Mesenchymal stem cell (in vitro differentiated cells and primary cell): ENCODE data around the gene RHOF.

Experiments
- DNase-seq: peaks from one replicate; pipeline ENCODE4 v3.0.0-alpha.2; 2013
- H2AFZ ChIP-seq: one replicate; pipeline ENCODE4 v1.6.1; 2013; ENCODE audit warnings: low read depth, mild to moderate bottlenecking, control low read depth, inconsistent platforms, low read length, moderate library complexity
- H2AK5ac ChIP-seq: 2 replicates; pipeline ENCODE4 v1.6.1; 2013; ENCODE audit warnings: low read length, moderate library complexity, mild to moderate bottlenecking, inconsistent platforms; ENCODE audit not compliant: severe bottlenecking
- H2BK120ac ChIP-seq: one replicate; pipeline ENCODE4 v1.6.1; 2013; ENCODE audit warnings: low read depth, mild to moderate bottlenecking, inconsistent platforms, low read length, moderate library complexity
- H2BK12ac ChIP-seq, 2 experiments: one replicate each; pipeline ENCODE4 v1.6.1; 2013; ENCODE audit warnings: inconsistent platforms in 2 of 2, low read length in 2 of 2, mild to moderate bottlenecking in 2 of 2, moderate library complexity in 2 of 2, control low read depth in 1 of 2
- H2BK15ac ChIP-seq: one replicate; pipeline ENCODE4 v1.6.1; 2013; ENCODE audit warnings: mild to moderate bottlenecking, low read depth, inconsistent platforms; ENCODE audit not compliant: poor library complexity, severe bottlenecking
- H2BK5ac ChIP-seq: 2 replicates; pipeline ENCODE4 v1.6.1; 2013; ENCODE audit warnings: low read depth, mild to moderate bottlenecking, low read length, control low read depth, inconsistent platforms; ENCODE audit not compliant: poor library complexity, severe bottlenecking
- H3K14ac ChIP-seq, 2 experiments: one replicate each; pipeline ENCODE4 v1.6.1; 2013; ENCODE audit warnings: inconsistent platforms in 2 of 2, low read length in 2 of 2, control low read depth in 1 of 2, mild to moderate bottlenecking in 1 of 2, moderate library complexity in 1 of 2
- H3K18ac ChIP-seq, 2 experiments: one replicate each; pipeline ENCODE4 v1.6.1; 2013; ENCODE audit warnings: inconsistent platforms in 2 of 2, low read length in 2 of 2, control low read depth in 1 of 2, low read depth in 1 of 2, mild to moderate bottlenecking in 1 of 2
- H3K23ac ChIP-seq, 2 experiments: one replicate each; pipeline ENCODE4 v1.6.1; 2013; ENCODE audit warnings: inconsistent platforms in 2 of 2, low read length in 2 of 2, mild to moderate bottlenecking in 2 of 2, moderate library complexity in 2 of 2, control low read depth in 1 of 2
- H3K27ac ChIP-seq: 2 replicates; pipeline ENCODE4 v1.5.1; 2013; ENCODE audit warnings: mild to moderate bottlenecking, moderate library complexity, low read length, control low read depth, inconsistent platforms; ENCODE audit not compliant: poor library complexity, severe bottlenecking
- H3K27me3 ChIP-seq, 2 experiments: 2 replicates each; pipeline versions ENCODE4 v1.6.1 to v1.7.0; 2013; ENCODE audit warnings: low read length in 2 of 2, mild to moderate bottlenecking in 2 of 2, moderate library complexity in 2 of 2, control low read depth in 1 of 2, inconsistent platforms in 1 of 2; ENCODE audit not compliant: control insufficient read depth in 1 of 2, insufficient read depth in 1 of 2
- H3K36me3 ChIP-seq, 2 experiments: 2 replicates each; pipeline versions ENCODE4 v1.6.1 to v1.7.0; 2013; ENCODE audit warnings: low read length in 2 of 2, control low read depth in 1 of 2, inconsistent platforms in 1 of 2, low read depth in 1 of 2, mild to moderate bottlenecking in 1 of 2; ENCODE audit not compliant: insufficient read depth in 2 of 2, control insufficient read depth in 1 of 2
- H3K4ac ChIP-seq, 2 experiments: one replicate each; pipeline ENCODE4 v1.6.1; 2013; ENCODE audit warnings: inconsistent platforms in 2 of 2, low read length in 2 of 2, mild to moderate bottlenecking in 2 of 2, moderate library complexity in 2 of 2, control low read depth in 1 of 2, low read depth in 1 of 2
- H3K4me1 ChIP-seq: 2 replicates; pipeline ENCODE4 v1.6.1; 2013; ENCODE audit warnings: low read depth, low read length, control low read depth; ENCODE audit not compliant: control insufficient read depth, insufficient read depth
- H3K4me2 ChIP-seq: 2 replicates; pipeline ENCODE4 v1.6.1; 2013; ENCODE audit warnings: low read length, mild to moderate bottlenecking, inconsistent platforms; ENCODE audit not compliant: poor library complexity, severe bottlenecking
- H3K4me3 ChIP-seq, 2 experiments: 2 replicates each; pipeline versions ENCODE4 v1.5.1 to v1.7.0; 2013; ENCODE audit warnings: low read length in 2 of 2, mild to moderate bottlenecking in 2 of 2, control low read depth in 1 of 2, low read depth in 1 of 2; ENCODE audit not compliant: insufficient read depth in 1 of 2
- H3K79me1 ChIP-seq: replicated peaks from 2 replicates; pipeline ENCODE4 v1.6.1; 2013; ENCODE audit warnings: mild to moderate bottlenecking, control low read depth, low read length, inconsistent platforms; ENCODE audit not compliant: poor library complexity, severe bottlenecking
- H3K9ac ChIP-seq: 2 replicates; pipeline ENCODE4 v1.7.0; 2013; ENCODE audit warnings: mild to moderate bottlenecking, low read length, moderate library complexity
- H3K9me3 ChIP-seq: 2 replicates; pipeline ENCODE4 v1.7.0; 2013; ENCODE audit warnings: mild to moderate bottlenecking, low read length; ENCODE audit not compliant: control insufficient read depth
- H4K8ac ChIP-seq: one replicate; pipeline ENCODE4 v1.6.1; 2013; ENCODE audit warnings: inconsistent platforms, mild to moderate bottlenecking, low read length, moderate library complexity
- H4K91ac ChIP-seq: one replicate; pipeline ENCODE4 v1.6.1; 2013; ENCODE audit warnings: mild to moderate bottlenecking, low read length, inconsistent platforms
- WGBS: methylation state at CpG from one replicate; pipeline ENCODE4 v1.1.7; 2013; ENCODE audit warnings: mixed read lengths; 5-methylcytosine and 5-hydroxymethylcytosine counted together

RHOF gene

GRCh38 chr12:121827351-121828099 lies 34.0 kb upstream of the RHOF start:
- no peak overlapping the region for H2BK5ac ChIP-seq

GRCh38 chr12:121826318-121827150 lies 33.0 kb upstream of the RHOF start:
- no peak for DNase-seq
- Histone ChIP-seq H2BK15ac (no peak overlapping the region), H3K79me1 (peaks cover 58% of the 10 kb centered on the region), H2AFZ (no peak overlapping the region), H2BK120ac (no peak overlapping the region), H3K4me2 (no peak overlapping the region), H3K27ac (no peak overlapping the region), H3K36me3 (peaks cover 84 to 87% of the 10 kb centered on the region in 2 experiments), H3K18ac (no peak overlapping the region), H3K4me1 (no peaks in the 10 kb centered on the region), H3K4me3 (no peak overlapping the region), H4K8ac (no peak overlapping the region), H4K91ac (no peak overlapping the region), H2BK5ac (no peak overlapping the region), H2BK12ac (no peak overlapping the region), H3K23ac (no peak overlapping the region), H2AK5ac (no peak overlapping the region), H3K9me3 (no peaks in the 10 kb centered on the region), H3K27me3 (no peaks in the 10 kb centered on the region), H3K14ac (no peak overlapping the region), H3K9ac (no peak overlapping the region), H3K4ac (no peak overlapping the region)
- WGBS = 91% methylated on average over 18 of the region's 18 CpGs

More at GRCh38 chr12:121827351-121828099, 34.0 kb upstream of the RHOF start:
- H3K27me3 ChIP-seq = no peaks in the 10 kb centered on the region
- H3K27ac ChIP-seq = no peak overlapping the region
- H3K14ac ChIP-seq = no peak overlapping the region
- peaks cover 84 to 85% of the 10 kb centered on the region in 2 experiments for H3K36me3 ChIP-seq
- no peaks in the 10 kb centered on the region for H3K9me3 ChIP-seq
- H4K91ac ChIP-seq = no peak overlapping the region
- H3K4me2 ChIP-seq = no peak overlapping the region
- H3K23ac ChIP-seq = no peak overlapping the region
- no peak overlapping the region for H2BK15ac ChIP-seq
- H2BK120ac ChIP-seq = no peak overlapping the region
- WGBS = 97% methylated on average over 48 of the region's 48 CpGs
- no peak overlapping the region for H2AFZ ChIP-seq
- H3K9ac ChIP-seq = no peak overlapping the region
- H3K79me1 ChIP-seq = peaks cover 53% of the 10 kb centered on the region
- no peak overlapping the region for H4K8ac ChIP-seq
- no peak for DNase-seq
- H3K4me3 ChIP-seq = no peak overlapping the region
- no peak overlapping the region for H3K4ac ChIP-seq
- no peak overlapping the region for H2AK5ac ChIP-seq
- no peaks in the 10 kb centered on the region for H3K4me1 ChIP-seq
- no peak overlapping the region for H3K18ac ChIP-seq
- H2BK12ac ChIP-seq = no peak overlapping the region

DNA sequence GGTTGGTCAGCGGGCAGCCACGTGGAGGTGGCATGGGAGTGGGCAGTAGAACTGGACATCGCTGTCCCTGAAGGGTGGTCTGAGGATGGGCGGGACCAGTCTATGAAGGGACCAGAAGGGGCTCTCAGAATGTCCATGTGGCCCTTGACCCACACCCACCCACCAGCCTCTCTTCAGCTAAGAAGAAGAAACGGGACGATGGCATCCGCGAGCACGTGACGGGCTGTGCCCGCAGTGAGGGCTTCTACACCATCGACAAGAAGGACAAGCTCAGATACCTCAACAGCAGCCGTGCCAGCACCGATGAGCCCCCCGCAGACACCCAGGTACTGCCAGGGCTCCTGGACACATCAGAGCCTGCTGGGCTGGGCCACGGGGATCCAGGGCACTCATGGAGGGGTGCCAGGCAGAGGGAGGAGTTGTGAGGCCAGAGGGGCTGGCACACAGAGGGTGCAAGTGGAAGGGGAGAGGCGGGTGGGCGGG lies 31.6 kb upstream of the RHOF start:
- Histone ChIP-seq H2AK5ac (no peak overlapping the region), H3K4me1 (no peaks in the 10 kb centered on the region), H3K18ac (no peak overlapping the region), H2BK5ac (no peak overlapping the region), H3K4me3 (no peak overlapping the region), H2BK12ac (no peak overlapping the region), H3K27ac (no peak overlapping the region), H3K27me3 (no peaks in the 10 kb centered on the region), H3K36me3 (peaks cover 81 to 86% of the 10 kb centered on the region in 2 experiments), H3K9me3 (no peaks in the 10 kb centered on the region), H2BK15ac (no peak overlapping the region), H4K91ac (no peak overlapping the region), H2BK120ac (no peak overlapping the region), H3K14ac (no peak overlapping the region), H2AFZ (no peak overlapping the region), H3K4me2 (no peak overlapping the region), H3K23ac (no peak overlapping the region), H3K4ac (no peak overlapping the region), H3K79me1 (peaks cover 55% of the 10 kb centered on the region), H3K9ac (no peak overlapping the region), H4K8ac (no peak overlapping the region)
- WGBS = 96% methylated on average over 16 of the region's 18 CpGs
- no peak for DNase-seq

DNA sequence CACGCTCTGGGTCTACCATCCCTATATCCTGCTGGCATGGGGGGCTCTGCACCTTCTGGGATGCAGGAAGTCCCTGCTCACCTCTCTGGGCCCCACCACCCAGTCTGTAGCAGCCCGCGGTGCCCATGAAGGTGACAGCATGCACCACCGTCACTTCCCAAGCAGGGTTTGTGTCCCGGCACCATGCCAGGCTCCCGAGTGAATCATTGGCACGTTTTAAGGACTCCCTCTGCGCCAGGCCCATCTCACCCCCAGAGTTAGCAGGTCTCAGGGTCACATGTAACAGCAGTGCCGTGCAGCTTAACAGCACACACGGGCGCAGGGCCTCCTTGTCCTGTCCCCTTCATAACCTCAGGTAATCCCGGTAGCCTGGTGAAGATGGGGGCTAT lies 30.2 kb upstream of the RHOF start:
- no peak overlapping the region for H3K9ac ChIP-seq
- H2BK12ac ChIP-seq = no peak overlapping the region
- H2AFZ ChIP-seq = no peak overlapping the region
- no peak overlapping the region for H3K4ac ChIP-seq
- H2BK15ac ChIP-seq = no peak overlapping the region
- no peak overlapping the region for H4K91ac ChIP-seq
- H3K36me3 ChIP-seq = peaks cover 80 to 87% of the 10 kb centered on the region in 2 experiments
- H3K27me3 ChIP-seq = no peaks in the 10 kb centered on the region
- H2AK5ac ChIP-seq = no peak overlapping the region
- no peak overlapping the region for H3K14ac ChIP-seq
- no peaks in the 10 kb centered on the region for H3K4me1 ChIP-seq
- H3K4me2 ChIP-seq = no peak overlapping the region
- 89% methylated on average over 11 of the region's 12 CpGs for WGBS
- no peak overlapping the region for H4K8ac ChIP-seq
- H2BK120ac ChIP-seq = no peak overlapping the region
- no peaks in the 10 kb centered on the region for H3K9me3 ChIP-seq
- DNase-seq = no peak
- no peak overlapping the region for H3K27ac ChIP-seq
- H3K23ac ChIP-seq = no peak overlapping the region
- H3K18ac ChIP-seq = no peak overlapping the region
- no peak overlapping the region for H2BK5ac ChIP-seq
- peaks cover 55% of the 10 kb centered on the region for H3K79me1 ChIP-seq
- no peak overlapping the region for H3K4me3 ChIP-seq
